ENCODE measurements around the gene GALK2. TPM values are rescaled to one million over a fixed set of nuclear protein-coding genes. Genes with fewer than 3 reads are reported as not detected.

GALK2 gene
- total RNA-seq, 2 donors from 2014 or later: 28.5 to 52.3 TPM

- H3K4me3 ChIP-seq: no peak overlapping the region
- H3K9me3 ChIP-seq: no peaks in the 10 kb centered on the region
- H3K27me3 ChIP-seq (replicated peaks; ENCODE audit: insufficient read depth): no peaks in the 10 kb centered on the region
- H3K36me3 ChIP-seq: peaks cover 0 to 4% of the 10 kb centered on the region in 2 donors
- intact Hi-C loops (cut with DNase I): loop anchor here (2.0 to 10.0 kb wide), 4 partner anchors 388 to 816 kb away; partner anchors contain the start of genes DTWD1 and FAM227B
- no peak for DNase-seq (ENCODE audit: low spot score)
- H3K4me1 ChIP-seq (replicated peaks): peaks cover 6% of the 10 kb centered on the region
- TF ChIP-seq CTCF (IDR thresholded peaks at IDR 0.05): no peak
- no peak for TF ChIP-seq POLR2A (IDR thresholded peaks at IDR 0.05)
- TF ChIP-seq POLR2AphosphoS5 (IDR thresholded peaks at IDR 0.05): no peak
- no peak overlapping the region for H3K27ac ChIP-seq
Observed at GRCh38 chr15:49236869-49237268, 66.8 kb downstream of the GALK2 start.

DNA sequence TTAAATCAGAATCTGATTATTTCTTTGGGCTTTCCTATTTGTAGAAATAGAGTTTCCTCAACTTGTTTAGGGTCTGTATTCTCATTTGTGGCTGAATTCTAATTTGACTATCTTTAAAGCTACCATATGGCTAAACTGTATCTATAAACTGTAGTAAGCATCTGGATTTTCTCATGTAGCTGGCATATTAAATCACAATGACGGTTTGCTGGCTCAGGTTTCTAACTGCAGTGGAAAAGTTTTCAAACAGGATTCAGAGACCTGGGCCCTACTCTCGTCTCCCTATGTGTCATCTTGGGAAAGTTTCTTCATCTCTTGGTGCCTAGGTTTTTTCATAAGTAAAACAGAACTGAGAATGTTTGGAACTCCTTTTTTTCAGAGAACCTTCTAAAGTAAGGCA is 68.3 kb downstream of the GALK2 start:
- DNase-seq (ENCODE audit: low spot score): no peak
- intact Hi-C loops (cut with DNase I): loop anchor here (5.0 to 10.0 kb wide), 3 partner anchors 386 to 766 kb away; partner anchors contain the start of genes DTWD1 and FAM227B
- H3K27ac ChIP-seq: no peak overlapping the region
- peaks cover 0 to 4% of the 10 kb centered on the region in 2 donors for H3K36me3 ChIP-seq
- TF ChIP-seq POLR2AphosphoS5 (IDR thresholded peaks at IDR 0.05): no peak
- TF ChIP-seq POLR2A (IDR thresholded peaks at IDR 0.05): no peak
- no peak for TF ChIP-seq CTCF (IDR thresholded peaks at IDR 0.05)
- WGBS: 24% methylated on average over 2 of the region's 2 CpGs
- H3K9me3 ChIP-seq: no peaks in the 10 kb centered on the region
- no peaks in the 10 kb centered on the region for H3K27me3 ChIP-seq (replicated peaks; ENCODE audit: insufficient read depth)
- no peak overlapping the region for H3K4me3 ChIP-seq
- H3K4me1 ChIP-seq (replicated peaks): peaks cover 6% of the 10 kb centered on the region

- Histone ChIP-seq H3K4me3 (no peak overlapping the region), H3K27me3 (replicated peaks; ENCODE audit: insufficient read depth) (no peaks in the 10 kb centered on the region), H3K4me1 (replicated peaks) (peaks cover 6% of the 10 kb centered on the region), H3K9me3 (no peaks in the 10 kb centered on the region), H3K27ac (no peak overlapping the region), H3K36me3 (peaks cover 0 to 4% of the 10 kb centered on the region in 2 donors)
- WGBS: 100% methylated on average over 1 of the region's 1 CpG
- no peak for DNase-seq (ENCODE audit: low spot score)
- TF ChIP-seq POLR2A (IDR thresholded peaks at IDR 0.05) (no peak), POLR2AphosphoS5 (IDR thresholded peaks at IDR 0.05) (no peak), CTCF (IDR thresholded peaks at IDR 0.05) (no peak)
- intact Hi-C loops (cut with DNase I): loop anchor here (5.0 to 10.0 kb wide), 3 partner anchors 386 to 766 kb away; partner anchors contain the start of genes DTWD1 and FAM227B
Observed at GRCh38 chr15:49239105-49239504, 69.1 kb downstream of the GALK2 start.

GRCh38 chr15:49242820-49243219 is 72.8 kb downstream of the GALK2 start:
- 85% methylated on average over 2 of the region's 2 CpGs for WGBS
- Histone ChIP-seq H3K9me3 (no peaks in the 10 kb centered on the region), H3K4me3 (no peak overlapping the region), H3K27ac (no peak overlapping the region), H3K4me1 (replicated peaks) (peaks cover 1% of the 10 kb centered on the region), H3K27me3 (replicated peaks; ENCODE audit: insufficient read depth) (no peaks in the 10 kb centered on the region), H3K36me3 (peaks cover 0 to 4% of the 10 kb centered on the region in 2 donors)
- intact Hi-C loops (cut with DNase I): no loop called here
- DNase-seq (ENCODE audit: low spot score): no peak
- no peak for TF ChIP-seq POLR2A (IDR thresholded peaks at IDR 0.05)
- no peak for TF ChIP-seq CTCF (IDR thresholded peaks at IDR 0.05)
- no peak for TF ChIP-seq POLR2AphosphoS5 (IDR thresholded peaks at IDR 0.05)

- H3K27me3 ChIP-seq (replicated peaks; ENCODE audit: insufficient read depth): no peaks in the 10 kb centered on the region
- DNase-seq (ENCODE audit: low spot score): no peak
- H3K9me3 ChIP-seq: no peaks in the 10 kb centered on the region
- H3K4me3 ChIP-seq: no peak overlapping the region
- TF ChIP-seq POLR2AphosphoS5 (IDR thresholded peaks at IDR 0.05) (no peak), POLR2A (IDR thresholded peaks at IDR 0.05) (no peak), CTCF (IDR thresholded peaks at IDR 0.05) (no peak)
- no peak overlapping the region for H3K27ac ChIP-seq
- H3K4me1 ChIP-seq (replicated peaks): no peaks in the 10 kb centered on the region
- intact Hi-C loops (cut with DNase I): no loop called here
- no peaks in the 10 kb centered on the region for H3K36me3 ChIP-seq
Observed at GRCh38 chr15:49247556-49248110, 77.6 kb downstream of the GALK2 start.
